ENCODE data around the gene STK32B. TPM values are rescaled to one million over a fixed set of nuclear protein-coding genes. Genes with fewer than 3 reads are reported as not detected.

Gene STK32B
- total and polyA plus RNA-seq, 2 experiments from 2014 or later = 0.71 to 2.3 TPM

- Histone ChIP-seq H4K20me1 (replicated peaks; ENCODE audit: insufficient read depth) (0 out of 2 replicates have a peak, but pooled peaks cover 1% of the 10 kb centered on the region), H3K9me2 (ENCODE audit: insufficient read depth) (0 out of 2 replicates have a peak, but pooled peaks cover 3% of the 10 kb centered on the region), H3K4me2 (no peak overlapping the region), H3K27me3 (ENCODE audit: insufficient read depth) (no peaks in the 10 kb centered on the region), H3K4me1 (ENCODE audit: insufficient read depth) (no peaks in the 10 kb centered on the region), H3K27ac (ENCODE audit: low read depth) (no peak overlapping the region), H2AFZ (no peak overlapping the region), H3K36me3 (ENCODE audit: insufficient read depth) (no peaks in the 10 kb centered on the region), H3K79me2 (replicated peaks; ENCODE audit: insufficient read depth) (no peaks in the 10 kb centered on the region), H3K4me3 (no peak overlapping the region), H3F3A (replicated peaks; ENCODE audit: low read depth) (no peaks in the 10 kb centered on the region)
- peaks cover 2% of the 10 kb centered on the region; the same call in 1 of the 3 replicates for H3K4me1 Mint-ChIP-seq
- TF ChIP-seq STAT1 (IDR thresholded peaks at IDR 0.05; ENCODE audit: unreplicated experiment) (no peak), EZH2 (IDR thresholded peaks at IDR 0.05; ENCODE audit: low read depth, unreplicated experiment) (no peak), POLR2AphosphoS5 (IDR thresholded peaks at IDR 0.05; ENCODE audit: low read depth) (no peak), ZNF114 (CRISPR knock-in tag; IDR thresholded peaks at IDR 0.05) (no peak), CTCF (conservative IDR thresholded peaks at IDR 0.05; ENCODE audit: low read depth in 2 of 2) (no peak), JUNB (IDR thresholded peaks at IDR 0.05; ENCODE audit: unreplicated experiment) (no peak), ZNF462 (CRISPR knock-in tag; IDR thresholded peaks at IDR 0.05) (no peak), EZH2phosphoT487 (IDR thresholded peaks at IDR 0.05; ENCODE audit: unreplicated experiment) (no peak), REST (IDR thresholded peaks at IDR 0.05; ENCODE audit: unreplicated experiment) (no peak), ZNF331 (CRISPR knock-in tag; IDR thresholded peaks at IDR 0.05; ENCODE audit: low read depth) (no peak), CREB1 (CRISPR knock-in tag; IDR thresholded peaks at IDR 0.05; ENCODE audit: low read depth) (no peak), ETS1 (IDR thresholded peaks at IDR 0.05) (no peak), NANOG (IDR thresholded peaks at IDR 0.05; ENCODE audit: borderline replicate concordance) (no peak)
- no peaks in the 10 kb centered on the region; the same call in 1 of the 3 replicates for H3K36me3 Mint-ChIP-seq (ENCODE audit: low read depth)
- no peaks in the 10 kb centered on the region; the same call in 2 of the 3 replicates for H3K9me3 Mint-ChIP-seq
- H3K27ac Mint-ChIP-seq = no peak overlapping the region
- H3K4me3 Mint-ChIP-seq = no peak overlapping the region
- H3K27me3 Mint-ChIP-seq (ENCODE audit: insufficient read depth, low read depth, poor library complexity) = peaks cover 2% of the 10 kb centered on the region
- ATAC-seq (no peak), DNase-seq (ENCODE audit: low spot score) (no peak)
These were observed 453.2 kb downstream of the STK32B start for GRCh38 chr4:5504486-5504885.
